A673 (cell line): ENCODE data around the gene FGF12. TPM values are rescaled to one million over a fixed set of nuclear protein-coding genes. Genes with fewer than 3 reads are reported as not detected.

Source experiments
- BruUV-seq: library from RNA; stranded (reverse); fragments of 400-500 nt; replicated peaks from 2 replicates; lab custom pipeline; 2021; lab: Mats Ljungman, UMichigan
- CTCF ChIA-PET: fragments of 300-600 bp; sonication (Branson Sonifier 250); formaldehyde crosslinking; loops from one replicate; lab custom pipeline; 2022; ENCODE audit warnings: antibody characterized with exemption; lab: Charles Lee
- POLR2A ChIA-PET: fragments of 300-600 bp; sonication (Branson Sonifier 250); formaldehyde crosslinking; loops from one replicate; lab custom pipeline; 2022; ENCODE audit warnings: antibody characterized with exemption; ENCODE audit not compliant: low non-redundant PET; lab: Charles Lee
- DNase-seq: peaks from one replicate; pipeline ENCODE4 v3.0.0-alpha.2; 2015; ENCODE audit warnings: low spot score
- H3K27ac ChIP-seq: fragments of 200-600 bp; sonication (generic); 2 replicates; pipeline ENCODE4 v1.5.1; 2016; ENCODE audit warnings: mixed run types, low read depth, mild to moderate bottlenecking, mixed read lengths, antibody characterized with exemption, low read length; ENCODE audit not compliant: poor library complexity, severe bottlenecking
- H3K27me3 ChIP-seq: fragments of 200-600 bp; sonication (generic); replicated peaks from 2 replicates; pipeline ENCODE4 v1.6.1; 2017; ENCODE audit warnings: mixed run types, low read depth, mild to moderate bottlenecking, mixed read lengths, antibody characterized with exemption, low read length; ENCODE audit not compliant: insufficient read depth, poor library complexity
- H3K36me3 ChIP-seq: fragments of 200-600 bp; sonication (generic); 2 replicates; pipeline ENCODE4 v1.6.1; 2016; ENCODE audit warnings: mixed run types, mild to moderate bottlenecking, mixed read lengths, antibody characterized with exemption, low read length; ENCODE audit not compliant: insufficient read depth, poor library complexity, severe bottlenecking
- H3K4me1 ChIP-seq: fragments of 200-600 bp; sonication (generic); 2 replicates; pipeline ENCODE4 v1.6.1; 2017; ENCODE audit warnings: mixed run types, mild to moderate bottlenecking, mixed read lengths, antibody characterized with exemption, low read length; ENCODE audit not compliant: insufficient read depth, poor library complexity, severe bottlenecking
- H3K4me3 ChIP-seq: fragments of 200-600 bp; sonication (generic); 2 replicates; pipeline ENCODE4 v1.5.1; 2016; ENCODE audit warnings: low read depth, mixed run types, mild to moderate bottlenecking, mixed read lengths, low read length; ENCODE audit not compliant: poor library complexity, severe bottlenecking
- H3K9me3 ChIP-seq: fragments of 200-600 bp; sonication (generic); 2 replicates; pipeline ENCODE4 v1.6.1; 2016; ENCODE audit warnings: mixed run types, low read depth, mild to moderate bottlenecking, mixed read lengths, antibody characterized with exemption, low read length; ENCODE audit not compliant: poor library complexity, severe bottlenecking
- CTCF ChIP-seq: fragments of 300-800, 200-600 bp; sonication (generic); conservative IDR thresholded peaks from 2 replicates; pipeline ENCODE4 v1.5.1; 2017; ENCODE audit warnings: low read depth, mild to moderate bottlenecking, antibody characterized with exemption, low read length, moderate library complexity, mixed read lengths
- EZH2 ChIP-seq: fragments of 200-600 bp; sonication (generic); IDR thresholded peaks from 2 replicates; pipeline ENCODE4 v1.6.1; 2017; ENCODE audit warnings: borderline replicate concordance, low read depth, mild to moderate bottlenecking, mixed read lengths, antibody characterized with exemption, low read length; ENCODE audit not compliant: poor library complexity, severe bottlenecking
- intact Hi-C: fragments of 100-400 bp; cut with micrococcal nuclease; formaldehyde crosslinking; loops from one replicate; pipeline ENCODE4 v1.10.0; 2022; ENCODE audit not compliant: unreplicated experiment
- total RNA-seq: library from RNA; stranded (reverse); gene quantifications from 2 replicates; pipeline ENCODE4 v1.2.3, GENCODE V29; 2021

Gene FGF12
- total RNA-seq, 1 experiment from 2014 or later: 2.3 TPM

GRCh38 chr3:192188218-192188835 lies 539.0 kb downstream of the FGF12 start:
- intact Hi-C loops: loop anchor here (1.0 to 5.0 kb wide), 3 partner anchors 234 to 400 kb away; no protein-coding TSS in a partner anchor
- Histone ChIP-seq H3K27ac (no peak overlapping the region), H3K9me3 (no peaks in the 10 kb centered on the region), H3K4me1 (peaks cover 16% of the 10 kb centered on the region), H3K36me3 (no peaks in the 10 kb centered on the region), H3K4me3 (no peak overlapping the region), H3K27me3 (no peaks in the 10 kb centered on the region)
- TF ChIP-seq CTCF (peak; percentile 83), EZH2 (no peak)
- ChIA-PET POLR2A (no interaction called here), CTCF (interaction anchor here (1.0 to 1.6 kb wide), 4 partner anchors 18 to 256 kb away, joined by 3 to 10 read pairs (median 5); no protein-coding TSS in a partner anchor)
- BruUV-seq: no TSS peak
- peak; percentile 71 for DNase-seq

- Histone ChIP-seq H3K27ac (no peak overlapping the region), H3K9me3 (no peaks in the 10 kb centered on the region), H3K4me1 (peaks cover 16% of the 10 kb centered on the region), H3K36me3 (no peaks in the 10 kb centered on the region), H3K27me3 (no peaks in the 10 kb centered on the region), H3K4me3 (no peak overlapping the region)
- peak; percentile 17 for DNase-seq
- ChIA-PET POLR2A (no interaction called here), CTCF (interaction anchor here (1.0 to 1.6 kb wide), 2 partner anchors 235 to 257 kb away, joined by 6 to 10 read pairs; no protein-coding TSS in a partner anchor)
- intact Hi-C loops: loop anchor here (1.0 to 5.0 kb wide), 3 partner anchors 235 to 399 kb away; no protein-coding TSS in a partner anchor
- no peak for TF ChIP-seq CTCF
- TF ChIP-seq EZH2: no peak
- no TSS peak for BruUV-seq
Measured at GRCh38 chr3:192187485-192188051, 539.8 kb downstream of the FGF12 start.

- no TSS peak for BruUV-seq
- ChIA-PET CTCF (interaction anchor here (0.6 to 1.6 kb wide), 2 partner anchors 258 to 770 kb away, joined by 3 to 10 read pairs; no protein-coding TSS in a partner anchor), POLR2A (no interaction called here)
- no peak for DNase-seq
- Histone ChIP-seq H3K36me3 (no peaks in the 10 kb centered on the region), H3K27me3 (no peaks in the 10 kb centered on the region), H3K27ac (no peak overlapping the region), H3K9me3 (no peaks in the 10 kb centered on the region), H3K4me1 (peaks cover 16% of the 10 kb centered on the region), H3K4me3 (no peak overlapping the region)
- intact Hi-C loops: loop anchor here (5.0 kb wide), 1 partner anchor 236 kb away; no protein-coding TSS in a partner anchor
- TF ChIP-seq EZH2: no peak
- no peak for TF ChIP-seq CTCF
Measured at GRCh38 chr3:192186498-192186897, 540.8 kb downstream of the FGF12 start.
